OCI-LY1 (cell line): ENCODE results near the gene ACTN2.

Experiments
- H2AFZ ChIP-seq: fragments of 200-600 bp; sonication (generic), shearing (Covaris generic); 2 replicates; pipeline ENCODE4 v1.6.0; 2014; ENCODE audit warnings: antibody characterized with exemption, mild to moderate bottlenecking, low read length
- H3F3A ChIP-seq: fragments of 200-600 bp; sonication (generic), shearing (Covaris generic); 2 replicates; pipeline ENCODE4 v1.6.0; 2014; ENCODE audit warnings: mild to moderate bottlenecking, antibody characterized with exemption, low read length, moderate library complexity; ENCODE audit not compliant: insufficient read depth
- H3K27ac ChIP-seq: fragments of 200-600 bp; sonication (generic); 2 replicates; pipeline ENCODE4 v1.5.1; 2014; ENCODE audit warnings: low read length, mixed run types, mild to moderate bottlenecking, low read depth; ENCODE audit not compliant: poor library complexity, severe bottlenecking
- H3K27me3 ChIP-seq: fragments of 200-600 bp; sonication (generic); 2 replicates; pipeline ENCODE4 v1.6.0; 2014; ENCODE audit warnings: antibody characterized with exemption, mild to moderate bottlenecking, low read length, moderate library complexity; ENCODE audit not compliant: insufficient read depth
- H3K36me3 ChIP-seq: fragments of 200-600 bp; sonication (generic); 2 replicates; pipeline ENCODE4 v1.6.1; 2014; ENCODE audit warnings: mild to moderate bottlenecking, antibody characterized with exemption, low read length, moderate library complexity, mixed read lengths; ENCODE audit not compliant: insufficient read depth
- H3K4me1 ChIP-seq: fragments of 200-600 bp; sonication (generic); 2 replicates; pipeline ENCODE4 v1.5.1; 2014; ENCODE audit warnings: mild to moderate bottlenecking, low read length, moderate library complexity; ENCODE audit not compliant: insufficient read depth, severe bottlenecking
- H3K4me2 ChIP-seq: fragments of 200-600 bp; sonication (generic), shearing (Covaris generic); 2 replicates; pipeline ENCODE4 v1.6.1; 2014; ENCODE audit warnings: low read length
- H3K4me3 ChIP-seq: fragments of 200-600 bp; sonication (generic); 2 replicates; pipeline ENCODE4 v1.5.1; 2014; ENCODE audit warnings: low read length, low read depth, mild to moderate bottlenecking, mixed read lengths; ENCODE audit not compliant: poor library complexity, severe bottlenecking
- H3K79me2 ChIP-seq: fragments of 200-600 bp; shearing (Covaris generic); 2 replicates; pipeline ENCODE4 v1.6.1; 2016; ENCODE audit warnings: mixed run types, low read length, mixed read lengths; ENCODE audit not compliant: insufficient read depth
- H3K9ac ChIP-seq: fragments of 200-600 bp; sonication (generic), shearing (Covaris generic); 2 replicates; pipeline ENCODE4 v1.6.1; 2014; ENCODE audit warnings: mild to moderate bottlenecking, low read length, mixed read lengths
- H3K9me2 ChIP-seq: fragments of 200-600 bp; sonication (generic), shearing (Covaris generic); 2 replicates; pipeline ENCODE4 v1.6.1; 2014; ENCODE audit warnings: low read depth, mild to moderate bottlenecking, low read length, mixed read lengths
- H3K9me3 ChIP-seq: fragments of 200-600 bp; shearing (Covaris generic); 2 replicates; pipeline ENCODE4 v1.6.1; 2014; ENCODE audit warnings: low read length, mixed read lengths
- H4K20me1 ChIP-seq: fragments of 200-600 bp; sonication (generic), shearing (Covaris generic); 2 replicates; pipeline ENCODE4 v1.6.0; 2016; ENCODE audit warnings: mild to moderate bottlenecking, low read length; ENCODE audit not compliant: insufficient read depth
- CTCF ChIP-seq: fragments of 200-600 bp; sonication (generic), shearing (Covaris generic); IDR thresholded peaks from 2 replicates; pipeline ENCODE4 v1.5.1; 2017; ENCODE audit warnings: mild to moderate bottlenecking, antibody characterized with exemption, low read length, moderate library complexity, mixed read lengths
- EZH2 ChIP-seq: fragments of 200-600 bp; sonication (generic), shearing (Covaris generic); IDR thresholded peaks from 2 replicates; pipeline ENCODE4 v1.8.0; 2017; ENCODE audit warnings: borderline replicate concordance, mixed run types, mild to moderate bottlenecking, antibody characterized with exemption, low read length, moderate library complexity, mixed read lengths

The ACTN2 gene

GRCh38 chr1:236701782-236702181 lies 15.5 kb downstream of the ACTN2 start:
- Histone ChIP-seq H3K4me1 (no peaks in the 10 kb centered on the region), H3K9me3 (no peaks in the 10 kb centered on the region), H3K27ac (no peak overlapping the region)

GRCh38 chr1:236702791-236703394 lies 16.6 kb downstream of the ACTN2 start:
- Histone ChIP-seq H3K79me2 (no peaks in the 10 kb centered on the region), H3K4me1 (no peaks in the 10 kb centered on the region), H3K9me2 (no peaks in the 10 kb centered on the region)

More at GRCh38 chr1:236701782-236702181, 15.5 kb downstream of the ACTN2 start:
- H3K4me3 ChIP-seq: no peak overlapping the region
- H3K36me3 ChIP-seq: no peaks in the 10 kb centered on the region
- no peak overlapping the region for H3K4me2 ChIP-seq
- no peak overlapping the region for H2AFZ ChIP-seq
- H3F3A ChIP-seq: no peaks in the 10 kb centered on the region
- H3K9ac ChIP-seq: no peak overlapping the region
- no peaks in the 10 kb centered on the region for H3K79me2 ChIP-seq
- H3K27me3 ChIP-seq: no peaks in the 10 kb centered on the region
- no peaks in the 10 kb centered on the region for H4K20me1 ChIP-seq
- H3K9me2 ChIP-seq: no peaks in the 10 kb centered on the region
- no peak for TF ChIP-seq EZH2
- no peak for TF ChIP-seq CTCF

GRCh38 chr1:236705771-236706170 lies 19.5 kb downstream of the ACTN2 start:
- no peaks in the 10 kb centered on the region for H3K9me2 ChIP-seq
- no peaks in the 10 kb centered on the region for H3K27me3 ChIP-seq
- no peaks in the 10 kb centered on the region for H4K20me1 ChIP-seq
- no peaks in the 10 kb centered on the region for H3K79me2 ChIP-seq
- H3K9ac ChIP-seq: no peak overlapping the region
- TF ChIP-seq EZH2 (no peak), CTCF (no peak)
- no peak overlapping the region for H3K4me3 ChIP-seq
- no peak overlapping the region for H3K27ac ChIP-seq
- H3F3A ChIP-seq: no peaks in the 10 kb centered on the region
- H2AFZ ChIP-seq: no peak overlapping the region
- no peaks in the 10 kb centered on the region for H3K9me3 ChIP-seq
- H3K36me3 ChIP-seq: no peaks in the 10 kb centered on the region
- H3K4me2 ChIP-seq: no peak overlapping the region
- no peaks in the 10 kb centered on the region for H3K4me1 ChIP-seq

More at GRCh38 chr1:236702791-236703394, 16.6 kb downstream of the ACTN2 start:
- Histone ChIP-seq H3K27me3 (no peaks in the 10 kb centered on the region), H3F3A (no peaks in the 10 kb centered on the region), H4K20me1 (no peaks in the 10 kb centered on the region), H3K36me3 (no peaks in the 10 kb centered on the region), H3K4me3 (no peak overlapping the region), H2AFZ (no peak overlapping the region), H3K9ac (no peak overlapping the region), H3K27ac (no peak overlapping the region), H3K9me3 (no peaks in the 10 kb centered on the region), H3K4me2 (no peak overlapping the region)
- TF ChIP-seq EZH2: no peak
- TF ChIP-seq CTCF: no peak
